ENCODE measurements around the gene SEBOX.

- TF ChIP-seq CTCF (conservative IDR thresholded peaks at IDR 0.05; ENCODE audit: low read length) (no peak), EZH2phosphoT487 (IDR thresholded peaks at IDR 0.05; ENCODE audit: borderline replicate concordance) (no peak)
Observed at GRCh38 chr17:28357901-28358197, 7.2 kb downstream of the SEBOX start.
